Activated CD8-positive, alpha-beta T cell treated with anti-CD3 and anti-CD28 coated beads, Interleukin-2, amount 10 ng/mL, durations not matched to agents 7 days and 5 days (primary cell): Measurements from ENCODE around the gene ZNF566. TPM values are rescaled to one million over a fixed set of nuclear protein-coding genes. Genes with fewer than 3 reads are reported as not detected.
"Not testable (repeated sequence)": the region's sequence is repeated elsewhere in the genome, so short reads cannot be mapped to it uniquely, and the experiment has no call there.

ENCODE experiments used
- ATAC-seq: fragments of 150-1000 bp; cut with Tn5 transposase; one replicate; pipeline ENCODE4 v1.10.0; 2021; ENCODE audit warnings: moderate library complexity
- CTCF ChIA-PET: fragments of 350-600 bp; sonication (Branson Sonifier 250); formaldehyde crosslinking; loops from one replicate; lab custom pipeline; 2021; ENCODE audit warnings: antibody characterized with exemption; lab: Charles Lee
- POLR2A ChIA-PET: fragments of 350-600 bp; sonication (Branson Sonifier 250); formaldehyde crosslinking; loops from one replicate; lab custom pipeline; 2021; ENCODE audit warnings: antibody characterized with exemption; lab: Charles Lee
- DNase-seq: peaks from one replicate; pipeline ENCODE4 v3.0.0-alpha.2; 2020
- H3K27ac Mint-ChIP-seq: one replicate; pipeline ENCODE4 v1.8.0; 2021; ENCODE audit warnings: mild to moderate bottlenecking, mixed read lengths
- H3K27me3 Mint-ChIP-seq: one replicate; pipeline ENCODE4 v1.8.0; 2021; ENCODE audit warnings: low read depth, mixed read lengths
- H3K36me3 Mint-ChIP-seq: one replicate; pipeline ENCODE4 v1.8.0; 2021; ENCODE audit warnings: low read depth, mixed read lengths
- H3K4me1 Mint-ChIP-seq: one replicate; pipeline ENCODE4 v1.8.0; 2021; ENCODE audit warnings: low read depth, mixed read lengths
- H3K4me3 Mint-ChIP-seq: one replicate; pipeline ENCODE4 v1.8.0; 2021; ENCODE audit warnings: mild to moderate bottlenecking, mixed read lengths
- H3K9me3 Mint-ChIP-seq: one replicate; pipeline ENCODE4 v1.8.0; 2022; ENCODE audit warnings: mixed read lengths; ENCODE audit not compliant: insufficient read depth
- total RNA-seq, 2 experiments: library from RNA; stranded (reverse); gene quantifications; one replicate each; pipeline ENCODE4 v1.2.3, GENCODE V29; 2021

Gene ZNF566
- total RNA-seq, 2 experiments from 2014 or later = 6.2 to 7.5 TPM

GRCh38 chr19:36497001-36497400 lies 7.6 kb upstream of the ZNF566 start:
- Mint-ChIP-seq H3K36me3 (peaks cover 3% of the 10 kb centered on the region), H3K4me3 (no peak overlapping the region), H3K27ac (no peak overlapping the region), H3K4me1 (no peaks in the 10 kb centered on the region), H3K9me3 (peaks cover 21% of the 10 kb centered on the region), H3K27me3 (no peaks in the 10 kb centered on the region)
- DNase-seq (no peak), ATAC-seq (no peak)
- ChIA-PET POLR2A (no interaction called here), CTCF (interaction anchor here (1.4 kb wide), 1 partner anchor 118 kb away, joined by 3 read pairs; the partner anchor contains the start of gene ZFP14)

DNA sequence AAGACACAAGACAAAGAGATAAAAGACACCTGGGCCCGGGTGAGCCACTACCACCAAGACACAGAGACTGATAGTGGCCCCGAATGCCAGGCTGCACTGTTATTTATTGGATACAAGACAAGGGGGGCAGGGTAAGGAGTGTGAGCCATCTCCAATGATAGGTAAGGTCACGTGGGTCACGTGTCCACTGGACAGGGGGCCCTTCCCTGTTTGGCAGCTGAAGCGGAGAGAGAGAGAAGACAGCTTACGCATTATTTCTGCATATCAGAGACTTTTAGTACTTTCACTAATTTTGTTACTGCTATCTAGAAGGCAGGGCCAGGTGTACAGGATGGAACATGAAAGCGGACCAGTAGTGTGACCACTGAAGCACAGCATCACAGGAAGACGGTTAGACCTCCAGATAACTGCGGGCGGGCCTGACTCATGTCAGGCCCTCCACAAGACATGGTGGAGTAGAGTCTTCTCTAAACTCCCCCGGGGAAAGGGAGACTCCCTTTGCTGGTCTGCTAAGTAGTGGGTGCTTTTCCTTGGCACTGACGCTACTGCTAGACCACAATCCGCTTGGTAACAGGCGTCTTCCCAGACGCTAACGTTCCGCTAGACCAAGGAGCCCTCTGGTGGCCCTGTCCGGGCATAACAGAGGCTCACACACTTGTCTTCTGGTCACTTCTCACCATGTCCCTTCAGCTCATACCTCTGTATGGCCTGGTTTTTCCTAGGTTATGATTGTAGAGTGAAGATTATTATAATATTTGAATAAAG lies 3.5 kb upstream of the ZNF566 start:
- H3K36me3 Mint-ChIP-seq, ATAC-seq, H3K27ac Mint-ChIP-seq, POLR2A ChIA-PET, H3K27me3 Mint-ChIP-seq, CTCF ChIA-PET, H3K4me3 Mint-ChIP-seq: not testable (repeated sequence)
- peak; percentile 46 for DNase-seq
- Mint-ChIP-seq H3K9me3 (peaks cover 19% of the 10 kb centered on the region), H3K4me1 (peaks cover 23% of the 10 kb centered on the region)

DNA sequence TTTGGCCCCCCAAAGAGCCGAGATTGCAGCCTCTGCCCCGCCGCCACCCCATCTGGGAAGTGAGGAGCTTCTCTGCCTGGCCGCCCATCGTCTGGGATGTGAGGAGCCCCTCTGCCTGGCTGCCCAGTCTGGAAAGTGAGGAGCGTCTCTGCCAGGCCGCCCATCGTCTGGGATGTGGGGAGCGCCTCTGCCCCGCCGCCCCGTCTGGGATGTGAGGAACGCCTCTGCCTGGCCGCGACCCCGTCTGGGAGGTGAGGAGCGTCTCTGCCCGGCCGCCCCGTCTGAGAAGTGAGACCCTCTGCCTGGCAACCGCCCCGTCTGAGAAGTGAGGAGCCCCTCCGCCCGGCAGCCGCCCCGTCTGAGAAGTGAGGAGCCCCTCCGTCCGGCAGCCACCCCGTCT lies 1.5 kb upstream of the ZNF566 start:
- H3K36me3 Mint-ChIP-seq = peaks cover 20% of the 10 kb centered on the region
- peaks cover 16% of the 10 kb centered on the region for H3K9me3 Mint-ChIP-seq
- H3K4me3 Mint-ChIP-seq = peak overlapping the region; percentile 95
- ATAC-seq, H3K27me3 Mint-ChIP-seq, DNase-seq, CTCF ChIA-PET, POLR2A ChIA-PET: not testable (repeated sequence)
- H3K27ac Mint-ChIP-seq = peak overlapping the region; percentile 99
- H3K4me1 Mint-ChIP-seq = peaks cover 31% of the 10 kb centered on the region

DNA sequence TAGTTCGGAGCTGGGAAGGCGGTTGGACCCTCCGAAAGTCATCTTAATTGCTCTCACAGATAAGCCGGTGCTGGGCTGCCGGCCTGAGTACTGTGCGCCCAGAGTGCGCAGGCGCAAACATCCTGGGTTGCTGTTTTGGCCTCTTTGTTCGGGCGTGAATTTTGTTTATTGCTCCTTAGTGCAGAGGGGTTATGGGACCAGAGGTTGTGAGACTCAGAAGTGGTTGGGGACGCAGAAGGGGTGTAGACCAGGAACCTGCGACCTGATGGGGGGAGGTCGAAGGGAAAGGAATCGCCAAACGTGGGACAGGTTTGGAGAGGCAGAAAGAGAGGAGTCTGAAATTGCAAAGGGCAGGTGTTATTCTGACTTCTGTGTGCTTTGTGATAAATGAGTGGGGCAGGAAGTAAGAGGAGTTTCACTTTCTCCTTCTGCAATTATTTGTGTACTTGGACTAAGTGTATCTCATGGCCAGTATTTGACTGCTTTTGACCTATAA lies 607 bp upstream of the ZNF566 start:
- peaks cover 31% of the 10 kb centered on the region for H3K4me1 Mint-ChIP-seq
- POLR2A ChIA-PET = interaction anchor here (0.7 to 2.0 kb wide), 9 partner anchors 10 to 361 kb away, joined by 3 to 24 read pairs (median 4); partner anchors contain the start of genes ZFP82, ZNF146, ZNF260 and ZNF382
- peak; percentile 85 for DNase-seq
- peak overlapping the region; percentile 99 for H3K27ac Mint-ChIP-seq
- peaks cover 18% of the 10 kb centered on the region for H3K9me3 Mint-ChIP-seq
- peak overlapping the region; percentile 95 for H3K4me3 Mint-ChIP-seq
- ATAC-seq = peak; percentile 74
- H3K27me3 Mint-ChIP-seq = no peaks in the 10 kb centered on the region
- peaks cover 21% of the 10 kb centered on the region for H3K36me3 Mint-ChIP-seq
- CTCF ChIA-PET = interaction anchor here (0.8 kb wide), 1 partner anchor 14 kb away, joined by 3 read pairs; no protein-coding TSS in a partner anchor

- H3K27me3 Mint-ChIP-seq = no peaks in the 10 kb centered on the region
- ATAC-seq (no peak), DNase-seq (peak; percentile 52)
- POLR2A ChIA-PET = interaction anchor here (0.6 to 2.0 kb wide), 12 partner anchors 40 to 1207 kb away, joined by 3 to 24 read pairs (median 4); partner anchors contain the start of genes ZFP14, ZFP82, ZNF146 and ZNF260
- peaks cover 31% of the 10 kb centered on the region for H3K4me1 Mint-ChIP-seq
- peaks cover 22% of the 10 kb centered on the region for H3K9me3 Mint-ChIP-seq
- CTCF ChIA-PET = no interaction called here
- H3K27ac Mint-ChIP-seq = peak overlapping the region; percentile 99
- peak overlapping the region; percentile 95 for H3K4me3 Mint-ChIP-seq
- H3K36me3 Mint-ChIP-seq = peaks cover 26% of the 10 kb centered on the region
These were observed 579 bp downstream of the ZNF566 start for GRCh38 chr19:36488846-36489117.

DNA sequence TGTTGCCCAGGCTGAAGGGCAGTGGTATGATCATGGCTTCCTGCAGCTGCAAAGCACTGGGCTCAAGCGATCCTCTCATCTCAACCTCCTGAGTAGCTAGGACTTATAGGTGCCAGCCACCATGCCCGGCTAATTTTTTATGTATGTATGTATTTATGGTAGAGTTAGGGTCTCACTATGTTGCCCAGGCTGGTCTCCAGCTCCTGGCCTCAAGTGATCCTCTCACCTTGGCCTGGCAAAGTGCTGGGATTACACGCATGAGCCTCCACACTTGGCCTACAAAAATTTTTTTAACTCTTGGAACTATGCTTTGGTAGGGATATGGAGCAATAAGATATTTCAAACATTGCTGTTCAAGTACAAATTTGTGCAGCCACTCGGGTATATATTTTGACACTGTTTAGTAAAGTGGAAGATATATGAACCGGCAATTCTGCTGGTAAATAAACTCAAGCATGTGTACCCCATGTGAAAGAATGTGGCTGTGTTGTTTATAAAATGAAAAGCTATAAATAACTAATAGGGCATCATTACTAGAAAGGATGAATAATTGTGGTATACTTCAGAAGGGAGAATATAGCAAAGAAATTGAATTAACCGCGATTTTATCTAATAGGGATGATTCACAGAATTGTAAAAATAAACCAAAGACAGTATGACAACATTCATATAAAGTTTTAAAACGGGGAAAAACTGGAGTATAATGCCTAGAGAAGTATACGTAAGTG lies 1.1 kb downstream of the ZNF566 start:
- H3K4me1 Mint-ChIP-seq = peaks cover 31% of the 10 kb centered on the region
- ChIA-PET POLR2A (interaction anchor here (0.7 to 2.0 kb wide), 6 partner anchors 40 to 1207 kb away, joined by 3 to 24 read pairs (median 5); partner anchors contain the start of genes ZFP14, ZNF146, ZNF260 and ZNF345), CTCF (no interaction called here)
- H3K36me3 Mint-ChIP-seq = peaks cover 29% of the 10 kb centered on the region
- no peak for ATAC-seq
- no peaks in the 10 kb centered on the region for H3K27me3 Mint-ChIP-seq
- DNase-seq = no peak
- H3K27ac Mint-ChIP-seq = peak overlapping the region; percentile 99
- peak overlapping the region; percentile 95 for H3K4me3 Mint-ChIP-seq
- peaks cover 25% of the 10 kb centered on the region for H3K9me3 Mint-ChIP-seq

- ChIA-PET POLR2A (interaction anchor here (0.6 to 1.2 kb wide), 3 partner anchors 45 to 367 kb away, joined by 3 to 4 read pairs (median 3); partner anchors contain the start of genes ZNF345 and ZNF382), CTCF (no interaction called here)
- Mint-ChIP-seq H3K27me3 (no peaks in the 10 kb centered on the region), H3K4me1 (peaks cover 16% of the 10 kb centered on the region), H3K4me3 (no peak overlapping the region), H3K9me3 (peaks cover 37% of the 10 kb centered on the region), H3K36me3 (peaks cover 44% of the 10 kb centered on the region), H3K27ac (no peak overlapping the region)
- ATAC-seq (no peak), DNase-seq (no peak)
These were observed 5.7 kb downstream of the ZNF566 start for GRCh38 chr19:36483653-36484052.

DNA sequence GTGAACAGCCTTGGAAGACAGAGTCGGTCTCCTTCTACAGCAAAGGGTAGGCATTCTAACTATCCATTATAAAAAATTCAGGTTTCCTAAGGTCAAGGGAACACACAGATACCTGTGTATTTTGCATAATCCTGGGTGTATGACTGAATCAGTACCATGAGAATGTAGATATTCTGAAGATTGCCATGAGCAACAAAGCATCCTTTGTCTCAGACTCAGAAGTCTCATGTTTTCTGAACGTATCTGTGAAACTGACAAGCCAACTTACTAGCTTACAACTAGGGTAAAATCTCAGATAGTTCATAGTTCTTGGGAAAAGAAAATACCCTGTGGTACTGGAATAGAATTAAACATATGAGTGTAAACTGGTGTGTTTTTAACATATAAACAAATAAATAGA lies 6.5 kb downstream of the ZNF566 start:
- no peaks in the 10 kb centered on the region for H3K27me3 Mint-ChIP-seq
- ChIA-PET POLR2A (interaction anchor here (1.2 kb wide), 1 partner anchor 122 kb away, joined by 4 read pairs; the partner anchor contains the start of gene ZNF382), CTCF (interaction anchor here (0.7 kb wide), 1 partner anchor 533 kb away, joined by 3 read pairs; no protein-coding TSS in a partner anchor)
- peaks cover 8% of the 10 kb centered on the region for H3K4me1 Mint-ChIP-seq
- DNase-seq = no peak
- H3K4me3 Mint-ChIP-seq = no peak overlapping the region
- no peak for ATAC-seq
- peaks cover 45% of the 10 kb centered on the region for H3K9me3 Mint-ChIP-seq
- no peak overlapping the region for H3K27ac Mint-ChIP-seq
- H3K36me3 Mint-ChIP-seq = peaks cover 44% of the 10 kb centered on the region

DNA sequence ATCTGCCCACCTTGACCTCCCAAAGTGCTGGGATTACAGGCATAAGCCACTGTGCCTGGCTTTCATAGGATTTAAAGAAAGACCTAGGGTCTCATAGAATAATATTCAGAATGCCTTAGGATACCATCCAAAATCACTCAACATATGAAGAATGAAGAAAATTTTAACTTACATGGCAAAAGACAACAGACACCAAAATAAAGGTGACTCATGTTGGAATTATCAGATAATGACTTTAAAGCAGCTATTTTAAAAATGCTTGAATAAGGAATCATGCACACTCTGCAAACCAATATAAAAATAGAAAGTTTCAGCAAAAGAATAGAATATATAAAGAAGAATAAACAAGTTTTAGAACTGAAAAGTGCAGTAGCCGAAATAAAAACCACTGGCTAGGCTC lies 29.3 kb downstream of the ZNF566 start:
- Mint-ChIP-seq H3K4me1 (no peaks in the 10 kb centered on the region), H3K36me3 (peaks cover 26% of the 10 kb centered on the region), H3K27me3 (no peaks in the 10 kb centered on the region), H3K27ac (no peak overlapping the region), H3K4me3 (no peak overlapping the region), H3K9me3 (peaks cover 39% of the 10 kb centered on the region)
- ATAC-seq = no peak
- ChIA-PET CTCF (no interaction called here), POLR2A (no interaction called here)
- DNase-seq = no peak

DNA sequence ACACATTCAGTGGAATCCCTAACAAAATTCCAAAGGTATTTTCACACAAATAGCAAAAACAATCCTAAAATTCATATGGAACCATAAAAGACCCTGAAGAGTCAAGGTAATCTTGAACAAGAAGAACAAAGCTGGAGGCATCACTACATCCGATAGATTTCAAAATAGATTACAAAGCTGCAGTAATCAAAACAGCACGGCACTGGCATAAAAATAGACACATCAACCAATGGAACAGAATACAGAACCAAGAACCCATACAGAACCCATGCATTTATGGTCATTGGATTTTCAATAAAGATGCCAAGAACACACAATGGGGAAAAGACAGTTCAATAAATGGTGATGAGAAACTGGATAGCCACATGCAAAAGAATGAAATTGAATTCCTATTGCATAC lies 32.5 kb downstream of the ZNF566 start:
- H3K9me3 Mint-ChIP-seq = peaks cover 50% of the 10 kb centered on the region
- DNase-seq = no peak

GRCh38 chr19:36449059-36449670 lies 40.2 kb downstream of the ZNF566 start:
- POLR2A ChIA-PET = no interaction called here
- Mint-ChIP-seq H3K27me3 (no peaks in the 10 kb centered on the region), H3K36me3 (peaks cover 39% of the 10 kb centered on the region), H3K9me3 (peaks cover 60% of the 10 kb centered on the region), H3K27ac (no peak overlapping the region), H3K4me3 (no peak overlapping the region), H3K4me1 (no peaks in the 10 kb centered on the region)
- DNase-seq (no peak), ATAC-seq (no peak)
- CTCF ChIA-PET = no interaction called here

More for the DNA sequence above, 32.5 kb downstream of the ZNF566 start:
- CTCF ChIA-PET = no interaction called here
- Mint-ChIP-seq H3K4me3 (no peak overlapping the region), H3K27me3 (no peaks in the 10 kb centered on the region), H3K27ac (no peak overlapping the region), H3K36me3 (peaks cover 35% of the 10 kb centered on the region), H3K4me1 (no peaks in the 10 kb centered on the region)
- POLR2A ChIA-PET = no interaction called here
- ATAC-seq = no peak
